Mesenchymal stem cell (in vitro differentiated cells and primary cell): Measurements from ENCODE around the gene PRKG1.
"Not testable (repeated sequence)": the region's sequence is repeated elsewhere in the genome, so short reads cannot be mapped to it uniquely, and the experiment has no call there.

Experiments
- DNase-seq: peaks from one replicate; pipeline ENCODE4 v3.0.0-alpha.2; 2013
- H2AFZ ChIP-seq: one replicate; pipeline ENCODE4 v1.6.1; 2013; ENCODE audit warnings: low read depth, mild to moderate bottlenecking, control low read depth, inconsistent platforms, low read length, moderate library complexity
- H2AK5ac ChIP-seq: 2 replicates; pipeline ENCODE4 v1.6.1; 2013; ENCODE audit warnings: low read length, moderate library complexity, mild to moderate bottlenecking, inconsistent platforms; ENCODE audit not compliant: severe bottlenecking
- H2BK120ac ChIP-seq: one replicate; pipeline ENCODE4 v1.6.1; 2013; ENCODE audit warnings: low read depth, mild to moderate bottlenecking, inconsistent platforms, low read length, moderate library complexity
- H2BK12ac ChIP-seq, 2 experiments: one replicate each; pipeline ENCODE4 v1.6.1; 2013; ENCODE audit warnings: inconsistent platforms in 2 of 2, low read length in 2 of 2, mild to moderate bottlenecking in 2 of 2, moderate library complexity in 2 of 2, control low read depth in 1 of 2
- H2BK15ac ChIP-seq: one replicate; pipeline ENCODE4 v1.6.1; 2013; ENCODE audit warnings: mild to moderate bottlenecking, low read depth, inconsistent platforms; ENCODE audit not compliant: poor library complexity, severe bottlenecking
- H2BK5ac ChIP-seq: 2 replicates; pipeline ENCODE4 v1.6.1; 2013; ENCODE audit warnings: low read depth, mild to moderate bottlenecking, low read length, control low read depth, inconsistent platforms; ENCODE audit not compliant: poor library complexity, severe bottlenecking
- H3K14ac ChIP-seq, 2 experiments: one replicate each; pipeline ENCODE4 v1.6.1; 2013; ENCODE audit warnings: inconsistent platforms in 2 of 2, low read length in 2 of 2, control low read depth in 1 of 2, mild to moderate bottlenecking in 1 of 2, moderate library complexity in 1 of 2
- H3K18ac ChIP-seq, 2 experiments: one replicate each; pipeline ENCODE4 v1.6.1; 2013; ENCODE audit warnings: inconsistent platforms in 2 of 2, low read length in 2 of 2, control low read depth in 1 of 2, low read depth in 1 of 2, mild to moderate bottlenecking in 1 of 2
- H3K23ac ChIP-seq, 2 experiments: one replicate each; pipeline ENCODE4 v1.6.1; 2013; ENCODE audit warnings: inconsistent platforms in 2 of 2, low read length in 2 of 2, mild to moderate bottlenecking in 2 of 2, moderate library complexity in 2 of 2, control low read depth in 1 of 2
- H3K27ac ChIP-seq: 2 replicates; pipeline ENCODE4 v1.5.1; 2013; ENCODE audit warnings: mild to moderate bottlenecking, moderate library complexity, low read length, control low read depth, inconsistent platforms; ENCODE audit not compliant: poor library complexity, severe bottlenecking
- H3K27me3 ChIP-seq, 2 experiments: 2 replicates each; pipeline versions ENCODE4 v1.6.1 to v1.7.0; 2013; ENCODE audit warnings: low read length in 2 of 2, mild to moderate bottlenecking in 2 of 2, moderate library complexity in 2 of 2, control low read depth in 1 of 2, inconsistent platforms in 1 of 2; ENCODE audit not compliant: control insufficient read depth in 1 of 2, insufficient read depth in 1 of 2
- H3K36me3 ChIP-seq, 2 experiments: 2 replicates each; pipeline versions ENCODE4 v1.6.1 to v1.7.0; 2013; ENCODE audit warnings: low read length in 2 of 2, control low read depth in 1 of 2, inconsistent platforms in 1 of 2, low read depth in 1 of 2, mild to moderate bottlenecking in 1 of 2; ENCODE audit not compliant: insufficient read depth in 2 of 2, control insufficient read depth in 1 of 2
- H3K4ac ChIP-seq, 2 experiments: one replicate each; pipeline ENCODE4 v1.6.1; 2013; ENCODE audit warnings: inconsistent platforms in 2 of 2, low read length in 2 of 2, mild to moderate bottlenecking in 2 of 2, moderate library complexity in 2 of 2, control low read depth in 1 of 2, low read depth in 1 of 2
- H3K4me1 ChIP-seq: 2 replicates; pipeline ENCODE4 v1.6.1; 2013; ENCODE audit warnings: low read depth, low read length, control low read depth; ENCODE audit not compliant: control insufficient read depth, insufficient read depth
- H3K4me2 ChIP-seq: 2 replicates; pipeline ENCODE4 v1.6.1; 2013; ENCODE audit warnings: low read length, mild to moderate bottlenecking, inconsistent platforms; ENCODE audit not compliant: poor library complexity, severe bottlenecking
- H3K4me3 ChIP-seq, 2 experiments: 2 replicates each; pipeline versions ENCODE4 v1.5.1 to v1.7.0; 2013; ENCODE audit warnings: low read length in 2 of 2, mild to moderate bottlenecking in 2 of 2, control low read depth in 1 of 2, low read depth in 1 of 2; ENCODE audit not compliant: insufficient read depth in 1 of 2
- H3K79me1 ChIP-seq: replicated peaks from 2 replicates; pipeline ENCODE4 v1.6.1; 2013; ENCODE audit warnings: mild to moderate bottlenecking, control low read depth, low read length, inconsistent platforms; ENCODE audit not compliant: poor library complexity, severe bottlenecking
- H3K9ac ChIP-seq: 2 replicates; pipeline ENCODE4 v1.7.0; 2013; ENCODE audit warnings: mild to moderate bottlenecking, low read length, moderate library complexity
- H3K9me3 ChIP-seq: 2 replicates; pipeline ENCODE4 v1.7.0; 2013; ENCODE audit warnings: mild to moderate bottlenecking, low read length; ENCODE audit not compliant: control insufficient read depth
- H4K8ac ChIP-seq: one replicate; pipeline ENCODE4 v1.6.1; 2013; ENCODE audit warnings: inconsistent platforms, mild to moderate bottlenecking, low read length, moderate library complexity
- H4K91ac ChIP-seq: one replicate; pipeline ENCODE4 v1.6.1; 2013; ENCODE audit warnings: mild to moderate bottlenecking, low read length, inconsistent platforms
- WGBS: methylation state at CpG from one replicate; pipeline ENCODE4 v1.1.7; 2013; ENCODE audit warnings: mixed read lengths; 5-methylcytosine and 5-hydroxymethylcytosine counted together

Gene PRKG1

GRCh38 chr10:51567271-51567670 is 493.0 kb downstream of the PRKG1 start:
- Histone ChIP-seq H3K23ac (no peak overlapping the region), H2BK12ac (no peak overlapping the region), H3K4me1 (no peaks in the 10 kb centered on the region), H3K79me1 (no peaks in the 10 kb centered on the region), H3K18ac (no peak overlapping the region), H3K4me3 (no peak overlapping the region), H3K9me3 (no peaks in the 10 kb centered on the region), H3K4ac (no peak overlapping the region), H4K8ac (no peak overlapping the region), H2BK15ac (no peak overlapping the region), H2BK5ac (no peak overlapping the region), H3K27me3 (no peaks in the 10 kb centered on the region), H2BK120ac (no peak overlapping the region), H3K36me3 (no peaks in the 10 kb centered on the region), H3K4me2 (no peak overlapping the region), H3K14ac (no peak overlapping the region), H2AK5ac (no peak overlapping the region), H4K91ac (no peak overlapping the region), H3K9ac (no peak overlapping the region), H2AFZ (no peak overlapping the region), H3K27ac (no peak overlapping the region)
- WGBS = 75% methylated on average over 2 of the region's 3 CpGs
- DNase-seq = no peak

- H3K4me3 ChIP-seq = no peak overlapping the region
- no peak overlapping the region for H3K4me2 ChIP-seq
These were observed 495.2 kb downstream of the PRKG1 start for GRCh38 chr10:51569467-51569866.

GRCh38 chr10:51574248-51575048 is 500.2 kb downstream of the PRKG1 start:
- H3K36me3 ChIP-seq = no peaks in the 10 kb centered on the region
- H4K8ac ChIP-seq = no peak overlapping the region
- no peak overlapping the region for H3K18ac ChIP-seq
- no peak overlapping the region for H3K4me2 ChIP-seq
- no peak overlapping the region for H3K4me3 ChIP-seq
- no peaks in the 10 kb centered on the region for H3K9me3 ChIP-seq
- no peak overlapping the region for H3K9ac ChIP-seq
- H4K91ac ChIP-seq = no peak overlapping the region
- H2BK12ac ChIP-seq = no peak overlapping the region
- no peak overlapping the region for H3K14ac ChIP-seq
- H3K79me1 ChIP-seq = no peaks in the 10 kb centered on the region
- H3K4me1 ChIP-seq = no peaks in the 10 kb centered on the region
- no peak for DNase-seq
- no peak overlapping the region for H3K23ac ChIP-seq
- 100% methylated on average over 1 of the region's 2 CpGs for WGBS
- H3K27ac ChIP-seq = no peak overlapping the region
- H2BK120ac ChIP-seq = no peak overlapping the region
- H3K27me3 ChIP-seq = no peaks in the 10 kb centered on the region
- H2BK15ac ChIP-seq = no peak overlapping the region
- H2AK5ac ChIP-seq = no peak overlapping the region
- H3K4ac ChIP-seq = no peak overlapping the region
- no peak overlapping the region for H2AFZ ChIP-seq
- no peak overlapping the region for H2BK5ac ChIP-seq

More at GRCh38 chr10:51569467-51569866, 495.2 kb downstream of the PRKG1 start:
- no peaks in the 10 kb centered on the region for H3K9me3 ChIP-seq
- H2AFZ ChIP-seq = no peak overlapping the region
- H3K27ac ChIP-seq = no peak overlapping the region
- H4K91ac ChIP-seq = no peak overlapping the region
- no peak overlapping the region for H3K18ac ChIP-seq
- no CpG with 5 or more reads among the region's 3 CpGs for WGBS
- H3K4ac ChIP-seq = no peak overlapping the region
- no peaks in the 10 kb centered on the region for H3K4me1 ChIP-seq
- no peak overlapping the region for H2BK12ac ChIP-seq
- no peak overlapping the region for H3K23ac ChIP-seq
- H2AK5ac ChIP-seq = no peak overlapping the region
- H3K14ac ChIP-seq = no peak overlapping the region
- no peak overlapping the region for H3K9ac ChIP-seq
- H2BK5ac ChIP-seq = no peak overlapping the region
- H4K8ac ChIP-seq = no peak overlapping the region
- no peaks in the 10 kb centered on the region for H3K27me3 ChIP-seq
- H3K79me1 ChIP-seq = no peaks in the 10 kb centered on the region
- no peaks in the 10 kb centered on the region for H3K36me3 ChIP-seq
- H2BK15ac ChIP-seq = no peak overlapping the region
- H2BK120ac ChIP-seq = no peak overlapping the region
- DNase-seq = no peak

- not testable (repeated sequence) for H4K91ac ChIP-seq, H3K4me1 ChIP-seq, H3K23ac ChIP-seq, H2BK120ac ChIP-seq, H3K14ac ChIP-seq, H3K9ac ChIP-seq, H4K8ac ChIP-seq, H2BK12ac ChIP-seq, H2AFZ ChIP-seq, H2BK5ac ChIP-seq, H3K4me2 ChIP-seq, H3K79me1 ChIP-seq, H3K27me3 ChIP-seq, H3K27ac ChIP-seq, H3K9me3 ChIP-seq, H3K4ac ChIP-seq, H3K4me3 ChIP-seq, DNase-seq, H2AK5ac ChIP-seq, H3K18ac ChIP-seq, H2BK15ac ChIP-seq, H3K36me3 ChIP-seq
- WGBS = 91% methylated on average over 6 of the region's 6 CpGs
These were observed 506.9 kb downstream of the PRKG1 start for GRCh38 chr10:51581196-51581595.
